Measurements from ENCODE around the gene ABHD1. TPM values are rescaled to one million over a fixed set of nuclear protein-coding genes. Genes with fewer than 3 reads are reported as not detected.

The ABHD1 gene
- total and polyA plus RNA-seq, 2 donors (not counting 3 experiments of a cell fraction or from before 2014, with no cell fraction given): 0.07 TPM; not detected in 1

DNA sequence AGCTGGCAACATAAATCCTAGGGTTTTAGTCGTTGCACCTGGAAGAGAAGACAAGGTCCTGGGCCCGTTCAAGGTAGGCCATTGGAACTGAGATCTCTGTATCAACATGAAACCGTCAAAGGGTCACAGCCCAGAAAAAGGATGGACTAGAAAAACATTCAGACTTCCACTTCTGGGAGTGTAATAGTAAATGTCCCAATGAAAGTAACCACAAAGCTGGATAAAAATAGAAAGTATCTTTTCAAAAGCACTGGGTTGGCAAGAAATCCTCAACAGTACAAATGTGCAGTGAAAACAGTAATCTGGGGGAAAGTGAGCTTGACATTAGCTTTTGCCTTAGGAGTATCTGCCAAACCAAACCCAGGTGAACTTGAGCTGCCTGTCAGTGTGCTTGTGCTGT lies 17.6 kb upstream of the ABHD1 start:
- Histone ChIP-seq H2AFZ (ENCODE audit: low read depth, low read length) (no peak overlapping the region), H3K9ac (replicated peaks; ENCODE audit: extremely low read depth, insufficient read depth, low read length) (no peak overlapping the region), H3K4me3 (replicated peaks in 1 of 3; ENCODE audit: insufficient read depth in 1 of 3, low read depth in 1 of 3, low read length in 3 of 3) (no peak overlapping the region), H3K9me1 (replicated peaks; ENCODE audit: control insufficient read depth, extremely low read depth, insufficient read depth, low read length) (no peaks in the 10 kb centered on the region), H3K4me1 (ENCODE audit: control insufficient read depth, extremely low read depth, insufficient read depth, low read length) (no peaks in the 10 kb centered on the region), H3K9me3 (replicated peaks; ENCODE audit: control insufficient read depth, insufficient read depth, low read length) (no peaks in the 10 kb centered on the region), H4K20me1 (replicated peaks; ENCODE audit: control insufficient read depth, extremely low read depth, insufficient read depth, low read length) (no peaks in the 10 kb centered on the region), H3K79me2 (ENCODE audit: control insufficient read depth, insufficient read depth, low read length) (no peaks in the 10 kb centered on the region), H3K4me2 (ENCODE audit: insufficient read depth, low read length) (no peak overlapping the region), H3K27ac (ENCODE audit: insufficient read depth, low read depth, low read length) (no peak overlapping the region), H3K27me3 (ENCODE audit: control insufficient read depth in 2 of 2, insufficient read depth in 2 of 2, low read length in 2 of 2) (no peaks in the 10 kb centered on the region), H3K36me3 (ENCODE audit: control insufficient read depth in 2 of 2, extremely low read depth in 1 of 2, insufficient read depth in 2 of 2, low read length in 2 of 2) (no peaks in the 10 kb centered on the region)
- no peak for FAIRE-seq
- dilution Hi-C loops (cut with MboI; ENCODE audit: extremely low pct_ligation_motif_present, low sequenced_read_pairs): no loop called here
- no peak for DNase-seq (ENCODE audit: low read depth, low spot score)
- intact Hi-C loops (cut with micrococcal nuclease): no loop called here
- ChIA-PET POLR2A (no interaction called here), CTCF (interaction anchor here (1.2 to 1.7 kb wide), 4 partner anchors 10 to 174 kb away, joined by 3 to 6 read pairs (median 4); no protein-coding TSS in a partner anchor)
- no peak for TF ChIP-seq POLR2A (IDR thresholded peaks at IDR 0.05; ENCODE audit: low read depth, low read length)
- no peak for TF ChIP-seq GATA2 (IDR thresholded peaks at IDR 0.05; ENCODE audit: insufficient read depth, insufficient read length, low read depth, low read length)
- TF ChIP-seq, protein P1, sequence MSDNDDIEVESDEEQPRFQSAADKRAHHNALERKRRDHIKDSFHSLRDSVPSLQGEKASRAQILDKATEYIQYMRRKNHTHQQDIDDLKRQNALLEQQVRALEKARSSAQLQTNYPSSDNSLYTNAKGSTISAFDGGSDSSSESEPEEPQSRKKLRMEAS (IDR thresholded peaks at IDR 0.05; ENCODE audit: insufficient read depth, insufficient read length): no peak
- no peak for TF ChIP-seq JUN (IDR thresholded peaks at IDR 0.05; ENCODE audit: borderline replicate concordance, insufficient read depth, insufficient read length, low read depth)
- TF ChIP-seq, protein P2, sequence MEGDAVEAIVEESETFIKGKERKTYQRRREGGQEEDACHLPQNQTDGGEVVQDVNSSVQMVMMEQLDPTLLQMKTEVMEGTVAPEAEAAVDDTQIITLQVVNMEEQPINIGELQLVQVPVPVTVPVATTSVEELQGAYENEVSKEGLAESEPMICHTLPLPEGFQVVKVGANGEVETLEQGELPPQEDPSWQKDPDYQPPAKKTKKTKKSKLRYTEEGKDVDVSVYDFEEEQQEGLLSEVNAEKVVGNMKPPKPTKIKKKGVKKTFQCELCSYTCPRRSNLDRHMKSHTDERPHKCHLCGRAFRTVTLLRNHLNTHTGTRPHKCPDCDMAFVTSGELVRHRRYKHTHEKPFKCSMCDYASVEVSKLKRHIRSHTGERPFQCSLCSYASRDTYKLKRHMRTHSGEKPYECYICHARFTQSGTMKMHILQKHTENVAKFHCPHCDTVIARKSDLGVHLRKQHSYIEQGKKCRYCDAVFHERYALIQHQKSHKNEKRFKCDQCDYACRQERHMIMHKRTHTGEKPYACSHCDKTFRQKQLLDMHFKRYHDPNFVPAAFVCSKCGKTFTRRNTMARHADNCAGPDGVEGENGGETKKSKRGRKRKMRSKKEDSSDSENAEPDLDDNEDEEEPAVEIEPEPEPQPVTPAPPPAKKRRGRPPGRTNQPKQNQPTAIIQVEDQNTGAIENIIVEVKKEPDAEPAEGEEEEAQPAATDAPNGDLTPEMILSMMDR (IDR thresholded peaks at IDR 0.05; ENCODE audit: extremely low read depth in 1 of 2, insufficient read depth in 1 of 2, low read depth in 1 of 2, low read length in 2 of 2): no peak
- no peak for TF ChIP-seq MYC (IDR thresholded peaks at IDR 0.05; ENCODE audit: low read depth, low read length)
- no peak for TF ChIP-seq POLR2AphosphoS5 (IDR thresholded peaks at IDR 0.05; ENCODE audit: insufficient read depth, low read depth, low read length)
- no peak for TF ChIP-seq EZH2 (IDR thresholded peaks at IDR 0.05; ENCODE audit: borderline replicate concordance, low read depth, low read length, severe bottlenecking)
- no peak for TF ChIP-seq FOS (IDR thresholded peaks at IDR 0.05; ENCODE audit: borderline replicate concordance, insufficient read depth, low read length)
- no TSS peak for BruUV-seq (replicated peaks)

Data from endothelial cell of umbilical vein (primary cell).